BE2C (cell line): Measurements from ENCODE around the gene ABCD3.

Source experiments
- DNase-seq: peaks from one replicate; pipeline ENCODE4 v3.0.0-alpha.2; 2020
- H3K27me3 ChIP-seq: fragments of 250-450 bp; sonication (Bioruptor Pico); 2 replicates; pipeline ENCODE4 v1.5.1; 2020; ENCODE audit warnings: mild to moderate bottlenecking
- H3K36me3 ChIP-seq: fragments of 250-450 bp; sonication (Bioruptor Pico); 2 replicates; pipeline ENCODE4 v1.5.1; 2020; ENCODE audit warnings: mild to moderate bottlenecking
- H3K4me1 ChIP-seq: fragments of 250-450 bp; sonication (Bioruptor Pico); 2 replicates; pipeline ENCODE4 v1.5.1; 2020
- H3K4me3 ChIP-seq: 2 replicates; pipeline ENCODE4 v1.5.1; 2011; ENCODE audit warnings: low read depth, low read length
- H3K9me3 ChIP-seq: fragments of 250-450 bp; sonication (Bioruptor Pico); 2 replicates; pipeline ENCODE4 v1.5.1; 2020
- CTCF ChIP-seq: IDR thresholded peaks from 2 replicates; pipeline ENCODE4 v1.5.1; 2012; ENCODE audit warnings: mild to moderate bottlenecking, low read depth, low read length

Gene ABCD3

GRCh38 chr1:94456736-94457135 lies 38.5 kb downstream of the ABCD3 start:
- no peaks in the 10 kb centered on the region for H3K27me3 ChIP-seq
- H3K9me3 ChIP-seq: no peaks in the 10 kb centered on the region
- TF ChIP-seq CTCF: no peak
- DNase-seq: no peak
- H3K36me3 ChIP-seq: no peaks in the 10 kb centered on the region
- H3K4me3 ChIP-seq: no peak overlapping the region
- no peaks in the 10 kb centered on the region for H3K4me1 ChIP-seq

- no peak overlapping the region for H3K4me3 ChIP-seq
- TF ChIP-seq CTCF: no peak
- H3K36me3 ChIP-seq: no peaks in the 10 kb centered on the region
Observed at GRCh38 chr1:94462606-94463005, 44.4 kb downstream of the ABCD3 start.

GRCh38 chr1:94463056-94463764 lies 45.0 kb downstream of the ABCD3 start:
- no peaks in the 10 kb centered on the region for H3K9me3 ChIP-seq
- no peak for DNase-seq
- no peak overlapping the region for H3K4me3 ChIP-seq
- H3K27me3 ChIP-seq: no peaks in the 10 kb centered on the region
- TF ChIP-seq CTCF: no peak
- no peaks in the 10 kb centered on the region for H3K36me3 ChIP-seq
- H3K4me1 ChIP-seq: no peaks in the 10 kb centered on the region

More at GRCh38 chr1:94462606-94463005, 44.4 kb downstream of the ABCD3 start:
- Histone ChIP-seq H3K27me3 (no peaks in the 10 kb centered on the region), H3K9me3 (no peaks in the 10 kb centered on the region), H3K4me1 (no peaks in the 10 kb centered on the region)
- no peak for DNase-seq

GRCh38 chr1:94463765-94464330 lies 45.7 kb downstream of the ABCD3 start:
- DNase-seq: peak; percentile 15
- no peak overlapping the region for H3K4me3 ChIP-seq
- no peaks in the 10 kb centered on the region for H3K27me3 ChIP-seq
- no peaks in the 10 kb centered on the region for H3K36me3 ChIP-seq
- H3K4me1 ChIP-seq: no peaks in the 10 kb centered on the region
- H3K9me3 ChIP-seq: no peaks in the 10 kb centered on the region
- peak; percentile 60 for TF ChIP-seq CTCF

GRCh38 chr1:94468708-94469107 lies 50.5 kb downstream of the ABCD3 start:
- H3K4me3 ChIP-seq: no peak overlapping the region
- TF ChIP-seq CTCF: no peak
- DNase-seq: no peak
- no peaks in the 10 kb centered on the region for H3K27me3 ChIP-seq
- no peaks in the 10 kb centered on the region for H3K36me3 ChIP-seq
- H3K4me1 ChIP-seq: no peaks in the 10 kb centered on the region
- no peaks in the 10 kb centered on the region for H3K9me3 ChIP-seq

- no peaks in the 10 kb centered on the region for H3K9me3 ChIP-seq
- H3K27me3 ChIP-seq: no peaks in the 10 kb centered on the region
- DNase-seq: no peak
- H3K36me3 ChIP-seq: no peaks in the 10 kb centered on the region
- no peak overlapping the region for H3K4me3 ChIP-seq
- TF ChIP-seq CTCF: no peak
- H3K4me1 ChIP-seq: no peaks in the 10 kb centered on the region
Observed at GRCh38 chr1:94471271-94471670, 53.1 kb downstream of the ABCD3 start.
